Activated T-cell treated with anti-CD3 and anti-CD28 coated beads, Interleukin-2, amount 50 U/mL, for 24 hours (primary cell): ENCODE data around the gene MSANTD2.
"Not testable (repeated sequence)": the region's sequence is repeated elsewhere in the genome, so short reads cannot be mapped to it uniquely, and the experiment has no call there.

Source experiments
- DNase-seq: peaks from one replicate; pipeline ENCODE4 v3.0.0-alpha.2; 2020
- H3K27ac Mint-ChIP-seq: 2 replicates; pipeline ENCODE4 v1.8.0; 2020; ENCODE audit warnings: mild to moderate bottlenecking, mixed read lengths
- H3K27me3 Mint-ChIP-seq: 2 replicates; pipeline ENCODE4 v1.8.0; 2020; ENCODE audit warnings: mixed read lengths
- H3K36me3 Mint-ChIP-seq: 2 replicates; pipeline ENCODE4 v1.8.0; 2020; ENCODE audit warnings: low read depth, mixed read lengths
- H3K4me1 Mint-ChIP-seq: 2 replicates; pipeline ENCODE4 v1.8.0; 2020; ENCODE audit warnings: low read depth, mixed read lengths
- H3K4me3 Mint-ChIP-seq: 2 replicates; pipeline ENCODE4 v1.8.0; 2020; ENCODE audit warnings: mild to moderate bottlenecking, moderate library complexity, mixed read lengths
- H3K9me3 Mint-ChIP-seq: 2 replicates; pipeline ENCODE4 v1.8.0; 2020; ENCODE audit warnings: mixed read lengths

MSANTD2 gene

DNA sequence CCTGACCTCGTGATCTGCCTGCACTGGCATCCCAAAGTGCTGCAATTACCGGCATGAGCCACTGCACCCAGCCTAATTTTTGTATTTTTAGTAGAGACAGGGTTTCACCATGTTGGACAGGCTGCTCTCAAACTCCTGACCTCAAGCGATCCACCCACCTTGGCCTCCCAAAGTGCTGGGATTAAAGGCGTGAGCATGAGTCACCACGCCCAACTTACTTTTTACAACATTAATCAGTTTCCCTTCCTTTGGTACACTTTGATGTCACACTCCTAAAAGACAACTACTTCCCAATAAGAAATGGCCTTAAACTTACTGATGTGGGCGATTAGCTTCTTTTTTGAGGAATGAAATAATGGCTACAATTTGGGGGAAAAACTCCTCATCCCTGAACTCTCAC is 29.2 kb downstream of the MSANTD2 start:
- not testable (repeated sequence) for H3K27me3 Mint-ChIP-seq, H3K4me3 Mint-ChIP-seq, H3K27ac Mint-ChIP-seq, DNase-seq, H3K9me3 Mint-ChIP-seq, H3K4me1 Mint-ChIP-seq
- peaks cover 66% of the 10 kb centered on the region for H3K36me3 Mint-ChIP-seq

GRCh38 chr11:124769806-124770774 is 30.1 kb downstream of the MSANTD2 start:
- no peak for DNase-seq
- no peak overlapping the region for H3K4me3 Mint-ChIP-seq
- peaks cover 2% of the 10 kb centered on the region for H3K4me1 Mint-ChIP-seq
- H3K36me3 Mint-ChIP-seq: peaks cover 73% of the 10 kb centered on the region
- H3K27ac Mint-ChIP-seq: peak overlapping the region; percentile 18
- H3K27me3 Mint-ChIP-seq: no peaks in the 10 kb centered on the region
- H3K9me3 Mint-ChIP-seq: no peaks in the 10 kb centered on the region

DNA sequence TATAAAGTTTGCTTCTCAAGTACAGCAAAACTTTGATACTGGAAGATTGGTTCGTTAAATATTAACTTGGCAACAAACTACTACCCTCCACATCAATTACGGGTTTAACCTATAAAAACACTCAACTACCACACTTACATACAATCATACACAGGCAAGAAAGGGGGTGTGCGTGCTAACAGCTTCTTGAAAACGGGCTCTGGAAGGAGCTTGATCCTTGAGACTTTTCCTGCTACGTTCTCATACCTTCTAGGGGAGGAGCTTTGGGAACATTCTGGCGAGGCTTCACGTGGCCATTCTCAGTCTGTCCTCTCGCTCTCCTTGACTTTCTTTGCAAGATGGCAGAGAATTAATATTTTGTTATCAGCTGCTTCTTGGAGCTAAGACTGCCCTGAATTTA is 31.3 kb downstream of the MSANTD2 start:
- no peak for DNase-seq
- H3K4me1 Mint-ChIP-seq: peaks cover 2% of the 10 kb centered on the region
- no peaks in the 10 kb centered on the region for H3K9me3 Mint-ChIP-seq
- no peak overlapping the region for H3K27ac Mint-ChIP-seq
- no peaks in the 10 kb centered on the region for H3K27me3 Mint-ChIP-seq
- peaks cover 75% of the 10 kb centered on the region for H3K36me3 Mint-ChIP-seq
- H3K4me3 Mint-ChIP-seq: no peak overlapping the region

DNA sequence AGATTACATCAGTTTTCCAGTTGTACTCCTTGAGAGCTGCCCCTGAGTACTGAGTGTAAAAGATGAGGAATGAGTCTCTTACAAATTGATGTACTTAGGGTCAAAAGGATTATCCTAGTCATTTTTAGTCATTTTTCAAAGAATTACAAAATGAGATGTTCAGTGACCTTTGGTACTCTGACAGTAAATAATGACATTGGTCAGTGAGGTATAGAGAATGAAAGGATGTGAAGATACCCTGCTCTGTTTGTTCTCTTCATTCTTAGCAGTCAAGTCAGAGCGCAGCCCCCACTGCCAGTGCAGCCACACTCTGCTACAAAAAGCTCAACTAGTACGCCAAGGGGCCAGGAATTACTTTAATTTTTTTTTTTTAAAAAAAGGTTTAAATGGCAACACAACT is 34.0 kb downstream of the MSANTD2 start:
- Mint-ChIP-seq H3K9me3 (no peaks in the 10 kb centered on the region), H3K36me3 (peaks cover 53% of the 10 kb centered on the region), H3K27ac (no peak overlapping the region), H3K27me3 (peaks cover 9% of the 10 kb centered on the region), H3K4me3 (no peak overlapping the region), H3K4me1 (peaks cover 12% of the 10 kb centered on the region)
- no peak for DNase-seq

- Mint-ChIP-seq H3K9me3 (no peaks in the 10 kb centered on the region), H3K27me3 (peaks cover 36% of the 10 kb centered on the region), H3K4me1 (peaks cover 28% of the 10 kb centered on the region), H3K27ac (no peak overlapping the region), H3K4me3 (peak overlapping the region; percentile 88), H3K36me3 (peaks cover 27% of the 10 kb centered on the region)
- peak; percentile 89 for DNase-seq
Observed at GRCh38 chr11:124763156-124763947, 36.9 kb downstream of the MSANTD2 start.

GRCh38 chr11:124762624-124763155 is 37.5 kb downstream of the MSANTD2 start:
- H3K9me3 Mint-ChIP-seq: no peaks in the 10 kb centered on the region
- H3K36me3 Mint-ChIP-seq: peaks cover 22% of the 10 kb centered on the region
- H3K4me3 Mint-ChIP-seq: peak overlapping the region; percentile 88
- H3K4me1 Mint-ChIP-seq: peaks cover 33% of the 10 kb centered on the region
- H3K27ac Mint-ChIP-seq: no peak overlapping the region
- DNase-seq: no peak
- peaks cover 43% of the 10 kb centered on the region for H3K27me3 Mint-ChIP-seq

GRCh38 chr11:124762105-124762623 is 38.0 kb downstream of the MSANTD2 start, which contains the start of gene ESAM:
ESAM (minus strand) TSS chr11:124762290; CDS start chr11:124762154, 136 bp downstream.
- Mint-ChIP-seq H3K36me3 (peaks cover 21% of the 10 kb centered on the region), H3K4me1 (peaks cover 33% of the 10 kb centered on the region), H3K27ac (no peak within 1 kb of the TSS), H3K27me3 (peaks cover 48% of the 10 kb centered on the region), H3K4me3 (peak within 1 kb of the TSS; percentile 88), H3K9me3 (no peaks in the 10 kb centered on the region)
- peak; percentile 82 for DNase-seq

- peaks cover 16% of the 10 kb centered on the region for H3K36me3 Mint-ChIP-seq
- peak overlapping the region; percentile 64 for H3K4me3 Mint-ChIP-seq
- peaks cover 33% of the 10 kb centered on the region for H3K4me1 Mint-ChIP-seq
- H3K27ac Mint-ChIP-seq: no peak overlapping the region
- H3K9me3 Mint-ChIP-seq: no peaks in the 10 kb centered on the region
- no peak for DNase-seq
- peaks cover 55% of the 10 kb centered on the region for H3K27me3 Mint-ChIP-seq
Observed at GRCh38 chr11:124761301-124762104, 38.7 kb downstream of the MSANTD2 start.

DNA sequence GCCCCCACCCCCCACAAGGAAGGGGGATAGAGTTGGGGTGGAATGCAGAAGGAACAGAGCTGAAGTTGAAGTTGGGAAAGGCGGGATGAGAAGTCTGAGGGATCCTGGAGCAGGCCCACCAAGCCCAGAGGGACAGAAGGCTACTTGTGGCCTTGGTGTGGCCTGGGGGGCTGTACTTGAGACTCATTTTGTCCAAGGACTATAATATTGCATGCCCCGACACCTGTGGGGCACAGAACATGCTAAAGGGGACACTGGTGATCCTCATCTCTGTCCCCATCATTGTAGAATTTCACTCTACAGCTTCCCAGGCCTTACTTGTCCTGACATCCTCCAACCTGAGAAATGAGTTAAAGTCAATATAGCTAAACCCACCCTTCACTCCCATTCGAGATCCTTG is 39.4 kb downstream of the MSANTD2 start:
- DNase-seq: no peak
- Mint-ChIP-seq H3K4me1 (peaks cover 33% of the 10 kb centered on the region), H3K4me3 (no peak overlapping the region), H3K27ac (no peak overlapping the region), H3K36me3 (peaks cover 13% of the 10 kb centered on the region), H3K9me3 (no peaks in the 10 kb centered on the region), H3K27me3 (peaks cover 62% of the 10 kb centered on the region)

DNA sequence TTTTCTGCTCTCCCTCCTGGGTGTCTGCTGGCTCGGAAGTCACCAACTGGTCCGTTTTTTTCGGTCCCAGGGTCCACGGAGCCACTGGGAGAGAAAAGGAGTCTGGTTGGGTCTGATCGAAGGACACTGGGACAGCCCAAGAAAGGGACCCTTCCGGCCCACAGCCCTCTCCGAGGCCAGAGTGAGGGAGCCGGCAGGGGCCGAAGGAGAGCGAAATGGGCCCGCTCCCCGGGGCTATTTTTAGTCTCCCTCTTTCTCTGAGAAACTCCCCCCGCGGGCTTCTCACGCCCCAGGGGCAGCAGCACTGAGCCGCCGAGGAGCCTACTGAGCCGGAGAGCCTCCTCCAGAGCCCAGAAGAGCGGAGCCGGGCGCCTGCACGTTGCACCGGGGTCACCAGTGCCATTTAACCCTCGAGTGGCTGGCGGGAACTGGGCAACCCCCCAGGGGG is 40.0 kb downstream of the MSANTD2 start:
- Mint-ChIP-seq H3K4me3 (peak overlapping the region; percentile 15), H3K4me1 (peaks cover 33% of the 10 kb centered on the region), H3K36me3 (peaks cover 7% of the 10 kb centered on the region), H3K9me3 (no peaks in the 10 kb centered on the region), H3K27ac (no peak overlapping the region), H3K27me3 (peaks cover 63% of the 10 kb centered on the region)
- DNase-seq: no peak

DNA sequence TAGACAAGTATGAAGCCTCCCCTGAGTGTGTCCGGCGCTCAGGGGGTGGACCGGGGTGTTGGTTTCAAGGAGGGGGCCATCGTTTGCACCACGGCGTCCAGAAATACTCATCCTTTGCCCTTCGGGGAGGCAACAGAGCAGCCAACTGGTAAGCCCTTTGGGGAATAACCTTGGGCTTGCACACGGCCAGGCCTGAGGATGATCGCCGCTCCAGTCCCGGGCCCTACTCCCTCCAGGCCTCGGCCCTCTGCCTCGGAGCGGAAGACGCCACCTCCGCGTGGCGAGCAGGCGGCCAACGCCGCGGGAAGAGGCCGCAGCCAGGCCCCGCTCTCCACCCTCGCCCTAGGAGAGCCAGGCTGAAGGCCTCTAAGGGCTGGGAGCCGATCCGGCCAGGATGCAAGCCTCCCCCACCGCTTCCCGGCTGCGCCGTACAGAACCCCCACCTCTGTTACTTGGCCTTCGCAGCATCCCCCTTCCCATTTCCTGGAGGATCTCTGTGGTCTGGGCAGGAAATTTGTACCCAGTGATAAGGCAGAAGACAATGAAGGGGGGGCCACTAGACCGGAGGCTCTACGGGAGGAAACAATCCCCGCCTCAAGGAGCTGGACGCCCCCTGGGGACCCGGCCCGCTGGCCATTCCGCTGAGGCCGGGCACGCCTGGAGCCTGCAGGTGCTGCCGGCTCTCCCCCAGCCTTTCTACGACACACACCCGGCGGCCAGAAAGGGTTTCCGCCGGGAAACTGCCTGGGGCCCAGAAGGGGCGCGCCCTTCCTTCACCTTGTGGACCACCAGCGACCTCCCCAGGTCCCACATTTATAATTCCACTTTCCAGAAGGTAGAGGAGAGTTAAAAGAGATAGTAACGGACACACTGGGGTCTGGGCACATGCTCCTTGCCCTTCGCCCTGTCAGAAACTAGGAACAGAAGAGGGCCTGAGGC is 40.7 kb downstream of the MSANTD2 start:
- Mint-ChIP-seq H3K36me3 (peaks cover 2% of the 10 kb centered on the region), H3K9me3 (no peaks in the 10 kb centered on the region)
- no peak for DNase-seq

GRCh38 chr11:124758355-124759265 is 41.6 kb downstream of the MSANTD2 start:
- Mint-ChIP-seq H3K36me3 (no peaks in the 10 kb centered on the region), H3K27me3 (peaks cover 63% of the 10 kb centered on the region), H3K27ac (no peak overlapping the region), H3K4me1 (peaks cover 33% of the 10 kb centered on the region), H3K4me3 (peak overlapping the region; percentile 67), H3K9me3 (no peaks in the 10 kb centered on the region)
- DNase-seq: peak; percentile 76

More for the DNA sequence above, 40.7 kb downstream of the MSANTD2 start:
- Mint-ChIP-seq H3K4me3 (peak overlapping the region; percentile 15), H3K4me1 (peaks cover 33% of the 10 kb centered on the region), H3K27ac (no peak overlapping the region), H3K27me3 (peaks cover 63% of the 10 kb centered on the region)
